Measurements from ENCODE around the gene PRMT9. TPM values are rescaled to one million over a fixed set of nuclear protein-coding genes. Genes with fewer than 3 reads are reported as not detected.
A peak's percentile ranks its signal among the peaks of the same experiment; 100 is the strongest.

The PRMT9 gene
- total and polyA plus RNA-seq, 2 of the 13 experiments (the other 11 are each of a cell fraction or from before 2014, with no cell fraction given): 4.0 to 9.7 TPM

GRCh38 chr4:147599769-147600168 lies 84.2 kb downstream of the PRMT9 start:
- H3K9me3 ChIP-seq (ENCODE audit: low read length): no peaks in the 10 kb centered on the region
- 0% methylated on average over 2 of the region's 3 CpGs for WGBS (ENCODE audit: low lambda C conversion rate)
- no peaks in the 10 kb centered on the region for H3K79me2 ChIP-seq (ENCODE audit: insufficient read depth, low read length)
- DNase-seq (ENCODE audit: low spot score) (no peak), FAIRE-seq (no peak), ATAC-seq (peak; percentile 38)
- H3K9ac ChIP-seq (ENCODE audit: insufficient read depth, low read depth, low read length): no peak overlapping the region
- ChIA-PET POLR2A (no interaction called here), CTCF (ENCODE audit: low intra/inter-chr PET ratio, low total read pairs) (no interaction called here)
- no peaks in the 10 kb centered on the region for H3K27me3 ChIP-seq (ENCODE audit: control insufficient read depth in 1 of 2, insufficient read depth in 2 of 2, low read length in 2 of 2)
- no peak for TF ChIP-seq ZBTB46 (CRISPR knock-in tag; IDR thresholded peaks at IDR 0.05; ENCODE audit: borderline replicate concordance)
- peak; percentile 70; the same call in 1 of the 2 replicates for TF ChIP-seq NFE2L2 (IDR thresholded peaks at IDR 0.05; ENCODE audit: low read length)
- H4K20me1 ChIP-seq (ENCODE audit: insufficient read depth, low read length): no peaks in the 10 kb centered on the region
- intact Hi-C loops (cut with micrococcal nuclease; ENCODE audit: unreplicated experiment) (no loop called here), in situ Hi-C loops (cut with HindIII; ENCODE audit: extremely low pct_ligation_motif_present, low pct_unique_long_range_greater_than_20kb) (loop anchor here (10.0 to 25.0 kb wide), 2 partner anchors 445 to 587 kb away; no protein-coding TSS in a partner anchor)
- no peak overlapping the region for H3K4me2 ChIP-seq (ENCODE audit: low read depth, low read length)
- no peak overlapping the region for H3K4me3 ChIP-seq (replicated peaks in 1 of 3; ENCODE audit: insufficient read depth in 1 of 3, low read depth in 2 of 3, low read length in 3 of 3)
- no peak overlapping the region for H2AFZ ChIP-seq (ENCODE audit: low read length)
- BruUV-seq (replicated peaks): no TSS peak
- no peak overlapping the region for H3K27ac ChIP-seq (ENCODE audit: extremely low read length, insufficient read depth, low read length)
- H3K36me3 ChIP-seq (replicated peaks in 1 of 2; ENCODE audit: control insufficient read depth in 1 of 2, insufficient read depth in 2 of 2, low read length in 2 of 2): no peaks in the 10 kb centered on the region
- no peaks in the 10 kb centered on the region for H3K4me1 ChIP-seq (ENCODE audit: insufficient read depth, low read length)

- BruUV-seq (replicated peaks): no TSS peak
- Histone ChIP-seq H3K4me3 (replicated peaks in 1 of 3; ENCODE audit: insufficient read depth in 1 of 3, low read depth in 2 of 3, low read length in 3 of 3) (no peak overlapping the region), H4K20me1 (ENCODE audit: insufficient read depth, low read length) (no peaks in the 10 kb centered on the region), H3K36me3 (replicated peaks in 1 of 2; ENCODE audit: control insufficient read depth in 1 of 2, insufficient read depth in 2 of 2, low read length in 2 of 2) (no peaks in the 10 kb centered on the region), H3K9me3 (ENCODE audit: low read length) (no peaks in the 10 kb centered on the region), H3K27me3 (ENCODE audit: control insufficient read depth in 1 of 2, insufficient read depth in 2 of 2, low read length in 2 of 2) (no peaks in the 10 kb centered on the region), H2AFZ (ENCODE audit: low read length) (no peak overlapping the region), H3K79me2 (ENCODE audit: insufficient read depth, low read length) (no peaks in the 10 kb centered on the region), H3K27ac (ENCODE audit: extremely low read length, insufficient read depth, low read length) (no peak overlapping the region), H3K4me1 (ENCODE audit: insufficient read depth, low read length) (no peaks in the 10 kb centered on the region), H3K9ac (ENCODE audit: insufficient read depth, low read depth, low read length) (no peak overlapping the region), H3K4me2 (ENCODE audit: low read depth, low read length) (no peak overlapping the region)
- no peak for FAIRE-seq
- intact Hi-C loops (cut with micrococcal nuclease; ENCODE audit: unreplicated experiment): no loop called here
- ChIA-PET POLR2A (no interaction called here), CTCF (ENCODE audit: low intra/inter-chr PET ratio, low total read pairs) (no interaction called here)
- WGBS (ENCODE audit: low lambda C conversion rate): 4% methylated on average over 1 of the region's 1 CpG
- in situ Hi-C loops (cut with HindIII; ENCODE audit: extremely low pct_ligation_motif_present, low pct_unique_long_range_greater_than_20kb): loop anchor here (10.0 to 25.0 kb wide), 2 partner anchors 444 to 587 kb away; no protein-coding TSS in a partner anchor
- no peak for ATAC-seq
- DNase-seq (ENCODE audit: low spot score): no peak
- TF ChIP-seq ZSCAN21 (CRISPR knock-in tag; IDR thresholded peaks at IDR 0.05; ENCODE audit: borderline replicate concordance) (no peak), ELF3 (CRISPR knock-in tag; IDR thresholded peaks at IDR 0.05) (no peak), ZNF460 (CRISPR knock-in tag; IDR thresholded peaks at IDR 0.05; ENCODE audit: borderline replicate concordance) (no peak), PBX3 (CRISPR knock-in tag; IDR thresholded peaks at IDR 0.05; ENCODE audit: borderline replicate concordance) (no peak), ELF1 (CRISPR knock-in tag; IDR thresholded peaks at IDR 0.05) (no peak), ZNF737 (CRISPR knock-in tag; IDR thresholded peaks at IDR 0.05; ENCODE audit: borderline replicate concordance) (no peak), TEAD3 (CRISPR knock-in tag; optimal IDR thresholded peaks at IDR 0.05; ENCODE audit: borderline replicate concordance) (no peak), ZNF136 (CRISPR knock-in tag; IDR thresholded peaks at IDR 0.05; ENCODE audit: low read depth) (no peak), JARID2 (CRISPR knock-in tag; IDR thresholded peaks at IDR 0.05; ENCODE audit: insufficient replicate concordance) (no peak), HNRNPL (IDR thresholded peaks at IDR 0.05; ENCODE audit: low read depth, low read length) (no peak), ETV6 (CRISPR knock-in tag; conservative IDR thresholded peaks at IDR 0.05) (no peak), ZBTB10 (CRISPR knock-in tag; IDR thresholded peaks at IDR 0.05; ENCODE audit: borderline replicate concordance) (no peak)
Measured at GRCh38 chr4:147599206-147599605, 84.8 kb downstream of the PRMT9 start.

Data from HepG2 (cell line).